ENCODE measurements around the gene CDK1.

The CDK1 gene

GRCh38 chr10:60807499-60807898 is 29.2 kb downstream of the CDK1 start:
- TF ChIP-seq POLR2AphosphoS5 (IDR thresholded peaks at IDR 0.05; ENCODE audit: low read depth, low read length) (no peak), TAF1 (IDR thresholded peaks at IDR 0.05; ENCODE audit: low read depth, low read length) (no peak), SPI1 (IDR thresholded peaks at IDR 0.05; ENCODE audit: low read depth, low read length) (no peak), POU2F2 (IDR thresholded peaks at IDR 0.05; ENCODE audit: low read depth, low read length) (no peak), PAX5 (IDR thresholded peaks at IDR 0.05; ENCODE audit: insufficient read depth, low read length, severe bottlenecking) (no peak), POLR2A (IDR thresholded peaks at IDR 0.05; ENCODE audit: low read depth, low read length) (no peak)
- no peak for FAIRE-seq
- DNase-seq (ENCODE audit: insufficient read length, low spot score) = no peak

- no peak for FAIRE-seq
- TF ChIP-seq POLR2A (IDR thresholded peaks at IDR 0.05; ENCODE audit: low read depth, low read length) (no peak), PAX5 (IDR thresholded peaks at IDR 0.05; ENCODE audit: insufficient read depth, low read length, severe bottlenecking) (no peak), SPI1 (IDR thresholded peaks at IDR 0.05; ENCODE audit: low read depth, low read length) (no peak), POU2F2 (IDR thresholded peaks at IDR 0.05; ENCODE audit: low read depth, low read length) (no peak), TAF1 (IDR thresholded peaks at IDR 0.05; ENCODE audit: low read depth, low read length) (no peak)
- DNase-seq (ENCODE audit: insufficient read length, low spot score) = no peak
Measured at GRCh38 chr10:60808036-60808435, 29.8 kb downstream of the CDK1 start.

- TF ChIP-seq POLR2AphosphoS5 (IDR thresholded peaks at IDR 0.05; ENCODE audit: low read depth, low read length) (no peak), TAF1 (IDR thresholded peaks at IDR 0.05; ENCODE audit: low read depth, low read length) (no peak)
- DNase-seq (ENCODE audit: insufficient read length, low spot score) (no peak), FAIRE-seq (no peak)
Measured at GRCh38 chr10:60809157-60809556, 30.9 kb downstream of the CDK1 start.

- no peak for DNase-seq (ENCODE audit: insufficient read length, low spot score)
- FAIRE-seq = no peak
- TF ChIP-seq SPI1 (IDR thresholded peaks at IDR 0.05; ENCODE audit: low read depth, low read length) (no peak), PAX5 (IDR thresholded peaks at IDR 0.05; ENCODE audit: insufficient read depth, low read length, severe bottlenecking) (no peak), POU2F2 (IDR thresholded peaks at IDR 0.05; ENCODE audit: low read depth, low read length) (no peak)
Measured at GRCh38 chr10:60810437-60811182, 32.3 kb downstream of the CDK1 start.

- TF ChIP-seq SPI1 (IDR thresholded peaks at IDR 0.05; ENCODE audit: low read depth, low read length) (peak; percentile 48), TAF1 (IDR thresholded peaks at IDR 0.05; ENCODE audit: low read depth, low read length) (0 out of 2 replicates have a peak, but pooled peaks have one; percentile 8), PAX5 (IDR thresholded peaks at IDR 0.05; ENCODE audit: insufficient read depth, low read length, severe bottlenecking) (no peak)
- FAIRE-seq (peak; percentile 92), DNase-seq (ENCODE audit: insufficient read length, low spot score) (peak; percentile 34)
Measured at GRCh38 chr10:60816628-60817397, 38.5 kb downstream of the CDK1 start.

GRCh38 chr10:60817398-60817805 is 39.1 kb downstream of the CDK1 start:
- FAIRE-seq (no peak), DNase-seq (ENCODE audit: insufficient read length, low spot score) (no peak)

GRCh38 chr10:60818134-60818770 is 40.0 kb downstream of the CDK1 start:
- FAIRE-seq = no peak
- no peak for TF ChIP-seq POLR2AphosphoS5 (IDR thresholded peaks at IDR 0.05; ENCODE audit: low read depth, low read length)
- TF ChIP-seq POU2F2 (IDR thresholded peaks at IDR 0.05; ENCODE audit: low read depth, low read length) = no peak
- TF ChIP-seq SPI1 (IDR thresholded peaks at IDR 0.05; ENCODE audit: low read depth, low read length) = no peak
- TF ChIP-seq TAF1 (IDR thresholded peaks at IDR 0.05; ENCODE audit: low read depth, low read length) = no peak
- TF ChIP-seq PAX5 (IDR thresholded peaks at IDR 0.05; ENCODE audit: insufficient read depth, low read length, severe bottlenecking) = no peak
- no peak for TF ChIP-seq POLR2A (IDR thresholded peaks at IDR 0.05; ENCODE audit: low read depth, low read length)
- DNase-seq (ENCODE audit: insufficient read length, low spot score) = no peak

More at GRCh38 chr10:60817398-60817805, 39.1 kb downstream of the CDK1 start:
- TF ChIP-seq POU2F2 (IDR thresholded peaks at IDR 0.05; ENCODE audit: low read depth, low read length) (no peak), SPI1 (IDR thresholded peaks at IDR 0.05; ENCODE audit: low read depth, low read length) (no peak), POLR2A (IDR thresholded peaks at IDR 0.05; ENCODE audit: low read depth, low read length) (no peak), TAF1 (IDR thresholded peaks at IDR 0.05; ENCODE audit: low read depth, low read length) (no peak), POLR2AphosphoS5 (IDR thresholded peaks at IDR 0.05; ENCODE audit: low read depth, low read length) (no peak), PAX5 (IDR thresholded peaks at IDR 0.05; ENCODE audit: insufficient read depth, low read length, severe bottlenecking) (no peak)

GRCh38 chr10:60819271-60819670 is 41.0 kb downstream of the CDK1 start:
- DNase-seq (ENCODE audit: insufficient read length, low spot score) (no peak), FAIRE-seq (no peak)
- TF ChIP-seq PAX5 (IDR thresholded peaks at IDR 0.05; ENCODE audit: insufficient read depth, low read length, severe bottlenecking) (no peak), TAF1 (IDR thresholded peaks at IDR 0.05; ENCODE audit: low read depth, low read length) (no peak), POU2F2 (IDR thresholded peaks at IDR 0.05; ENCODE audit: low read depth, low read length) (no peak), SPI1 (IDR thresholded peaks at IDR 0.05; ENCODE audit: low read depth, low read length) (no peak), POLR2AphosphoS5 (IDR thresholded peaks at IDR 0.05; ENCODE audit: low read depth, low read length) (no peak), POLR2A (IDR thresholded peaks at IDR 0.05; ENCODE audit: low read depth, low read length) (no peak)

- DNase-seq (ENCODE audit: insufficient read length, low spot score) (no peak), FAIRE-seq (no peak)
- TF ChIP-seq POLR2AphosphoS5 (IDR thresholded peaks at IDR 0.05; ENCODE audit: low read depth, low read length) (no peak), PAX5 (IDR thresholded peaks at IDR 0.05; ENCODE audit: insufficient read depth, low read length, severe bottlenecking) (no peak), TAF1 (IDR thresholded peaks at IDR 0.05; ENCODE audit: low read depth, low read length) (no peak), POU2F2 (IDR thresholded peaks at IDR 0.05; ENCODE audit: low read depth, low read length) (no peak), POLR2A (IDR thresholded peaks at IDR 0.05; ENCODE audit: low read depth, low read length) (no peak), SPI1 (IDR thresholded peaks at IDR 0.05; ENCODE audit: low read depth, low read length) (no peak)
Measured at GRCh38 chr10:60820093-60820754, 41.9 kb downstream of the CDK1 start.
